ENCODE measurements around the gene VPS9D1.

GRCh38 chr16:89732918-89733242 is 12.2 kb upstream of the VPS9D1 start:
- TF ChIP-seq, protein P1, sequence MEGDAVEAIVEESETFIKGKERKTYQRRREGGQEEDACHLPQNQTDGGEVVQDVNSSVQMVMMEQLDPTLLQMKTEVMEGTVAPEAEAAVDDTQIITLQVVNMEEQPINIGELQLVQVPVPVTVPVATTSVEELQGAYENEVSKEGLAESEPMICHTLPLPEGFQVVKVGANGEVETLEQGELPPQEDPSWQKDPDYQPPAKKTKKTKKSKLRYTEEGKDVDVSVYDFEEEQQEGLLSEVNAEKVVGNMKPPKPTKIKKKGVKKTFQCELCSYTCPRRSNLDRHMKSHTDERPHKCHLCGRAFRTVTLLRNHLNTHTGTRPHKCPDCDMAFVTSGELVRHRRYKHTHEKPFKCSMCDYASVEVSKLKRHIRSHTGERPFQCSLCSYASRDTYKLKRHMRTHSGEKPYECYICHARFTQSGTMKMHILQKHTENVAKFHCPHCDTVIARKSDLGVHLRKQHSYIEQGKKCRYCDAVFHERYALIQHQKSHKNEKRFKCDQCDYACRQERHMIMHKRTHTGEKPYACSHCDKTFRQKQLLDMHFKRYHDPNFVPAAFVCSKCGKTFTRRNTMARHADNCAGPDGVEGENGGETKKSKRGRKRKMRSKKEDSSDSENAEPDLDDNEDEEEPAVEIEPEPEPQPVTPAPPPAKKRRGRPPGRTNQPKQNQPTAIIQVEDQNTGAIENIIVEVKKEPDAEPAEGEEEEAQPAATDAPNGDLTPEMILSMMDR (IDR thresholded peaks at IDR 0.05), result no peak
- TF ChIP-seq POLR2AphosphoS5 (IDR thresholded peaks at IDR 0.05; ENCODE audit: low read depth, low read length), result no peak
- TF ChIP-seq SIN3A (IDR thresholded peaks at IDR 0.05; ENCODE audit: borderline replicate concordance, insufficient read depth, low read depth, low read length), result no peak
- no peak for TF ChIP-seq REST (IDR thresholded peaks at IDR 0.05; ENCODE audit: insufficient read depth in 1 of 2, low read depth in 2 of 2, low read length in 1 of 2)
- TF ChIP-seq TCF7L2 (IDR thresholded peaks at IDR 0.05; ENCODE audit: low read depth, low read length), result no peak
